GM18858 (cell line): ENCODE measurements around the gene AP2S1.
A peak's percentile ranks its signal among the peaks of the same experiment; 100 is the strongest.
"Not testable (repeated sequence)": the region's sequence is repeated elsewhere in the genome, so short reads cannot be mapped to it uniquely, and the experiment has no call there.

Experiments
- ATAC-seq: cut with Tn5 transposase; IDR thresholded peaks from one replicate; pipeline ENCODE4 v1.9.1; 2021; ENCODE audit not compliant: unreplicated experiment

The AP2S1 gene

GRCh38 chr19:46868025-46868802, 17.6 kb upstream of the AP2S1 start:
- no peak for ATAC-seq

- no peak for ATAC-seq
Observed at GRCh38 chr19:46867170-46867569, 16.5 kb upstream of the AP2S1 start.

- no peak for ATAC-seq
Observed at GRCh38 chr19:46866407-46867136, 15.9 kb upstream of the AP2S1 start.

DNA sequence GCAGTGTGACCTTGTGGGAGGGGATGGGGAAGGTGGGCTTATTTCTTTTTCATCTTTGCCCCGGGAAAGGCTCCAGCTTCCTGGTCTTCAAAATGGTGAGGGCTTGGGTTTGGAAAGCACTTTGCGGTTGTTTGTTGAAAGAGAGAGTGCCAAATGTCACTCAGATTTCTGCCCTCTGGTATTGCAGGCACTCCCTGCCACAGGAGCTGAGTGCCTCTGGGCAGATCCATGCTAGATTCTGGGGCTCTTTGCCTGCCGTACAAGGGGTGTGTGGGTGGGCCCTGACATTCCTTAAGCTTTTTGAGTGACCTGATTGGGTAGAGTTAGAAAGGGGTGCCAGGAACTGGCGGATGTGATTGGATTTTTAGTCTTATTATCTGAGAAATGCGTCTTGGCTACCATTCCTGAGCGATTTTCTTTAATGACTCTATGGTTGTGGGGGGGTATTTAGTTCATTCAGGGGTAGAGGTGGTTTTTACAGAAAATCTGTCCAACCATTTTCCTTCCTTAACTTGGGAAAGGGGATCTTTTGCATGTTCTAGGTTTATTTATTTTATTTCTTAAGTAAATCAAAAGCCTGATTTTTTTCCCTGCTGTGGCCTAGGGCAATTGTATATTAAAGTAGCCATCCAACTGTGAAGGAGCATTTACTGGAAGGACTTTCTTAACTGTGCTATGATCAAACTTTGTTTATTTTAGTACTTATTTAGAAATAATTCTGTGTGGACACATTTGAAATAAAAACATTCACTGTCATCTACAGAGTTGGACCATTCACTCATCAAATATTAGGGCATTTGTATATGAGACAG, 13.4 kb upstream of the AP2S1 start:
- ATAC-seq = no peak

DNA sequence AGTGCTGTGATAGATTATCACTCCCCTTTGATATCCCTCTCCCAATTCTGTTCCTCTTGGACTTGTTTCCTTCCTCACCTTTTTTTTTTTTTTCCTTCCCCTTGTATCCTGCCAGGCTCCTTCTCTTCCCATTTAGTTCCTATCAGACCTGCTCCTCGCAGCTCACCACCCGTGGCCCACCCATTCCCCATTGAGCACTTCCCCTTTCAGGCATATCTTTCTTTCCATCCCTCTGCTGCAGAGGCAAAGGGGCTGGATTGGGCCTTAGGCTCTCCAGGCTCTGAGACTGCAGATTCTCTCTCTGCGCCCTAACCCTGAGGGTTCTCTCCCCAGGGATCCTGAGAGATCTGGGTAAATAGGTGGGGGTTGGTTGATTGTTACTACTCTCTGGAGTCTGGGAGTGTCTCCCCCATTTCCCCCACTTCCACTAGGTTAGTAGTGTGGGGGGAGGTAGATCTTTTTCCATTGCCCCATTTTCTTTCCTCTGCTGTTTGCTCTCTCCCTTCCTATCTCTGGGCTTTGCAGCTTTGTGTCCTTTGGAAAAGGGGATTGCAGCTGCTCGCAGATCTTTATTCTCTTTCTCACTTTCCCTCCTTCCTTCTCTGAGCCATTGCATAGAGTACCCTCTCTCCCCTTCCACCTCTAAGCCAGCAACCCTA, 12.5 kb upstream of the AP2S1 start:
- no peak for ATAC-seq

DNA sequence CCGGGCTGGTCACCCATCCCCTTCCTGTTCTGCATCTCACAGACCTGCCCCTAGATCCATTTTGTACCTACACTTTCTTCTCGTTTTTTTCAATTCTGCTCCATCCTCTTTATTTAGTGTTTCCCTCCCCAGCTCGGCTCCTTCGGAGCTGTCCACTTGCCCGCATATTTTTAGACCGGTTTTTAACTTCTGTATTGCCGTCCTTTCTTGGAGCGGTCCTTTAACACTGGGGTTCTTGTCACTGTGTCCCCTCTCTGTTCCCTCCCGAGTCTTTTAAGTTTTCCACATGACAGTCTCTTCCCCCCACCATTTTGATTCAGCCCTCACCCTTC, 11.8 kb upstream of the AP2S1 start:
- no peak for ATAC-seq

GRCh38 chr19:46861691-46862502, 11.3 kb upstream of the AP2S1 start:
- ATAC-seq = no peak

- no peak for ATAC-seq
Observed at GRCh38 chr19:46860846-46861690, 10.4 kb upstream of the AP2S1 start, which contains the start of gene ARHGAP35. TSS of gene ARHGAP35 (plus strand) at chr19:46860997. CDS start at chr19:46918676, 57,679 bp downstream.

GRCh38 chr19:46860125-46860845, 9.6 kb upstream of the AP2S1 start:
- ATAC-seq = peak; percentile 41

- no peak for ATAC-seq
Observed at GRCh38 chr19:46859637-46860124, 9.0 kb upstream of the AP2S1 start.

DNA sequence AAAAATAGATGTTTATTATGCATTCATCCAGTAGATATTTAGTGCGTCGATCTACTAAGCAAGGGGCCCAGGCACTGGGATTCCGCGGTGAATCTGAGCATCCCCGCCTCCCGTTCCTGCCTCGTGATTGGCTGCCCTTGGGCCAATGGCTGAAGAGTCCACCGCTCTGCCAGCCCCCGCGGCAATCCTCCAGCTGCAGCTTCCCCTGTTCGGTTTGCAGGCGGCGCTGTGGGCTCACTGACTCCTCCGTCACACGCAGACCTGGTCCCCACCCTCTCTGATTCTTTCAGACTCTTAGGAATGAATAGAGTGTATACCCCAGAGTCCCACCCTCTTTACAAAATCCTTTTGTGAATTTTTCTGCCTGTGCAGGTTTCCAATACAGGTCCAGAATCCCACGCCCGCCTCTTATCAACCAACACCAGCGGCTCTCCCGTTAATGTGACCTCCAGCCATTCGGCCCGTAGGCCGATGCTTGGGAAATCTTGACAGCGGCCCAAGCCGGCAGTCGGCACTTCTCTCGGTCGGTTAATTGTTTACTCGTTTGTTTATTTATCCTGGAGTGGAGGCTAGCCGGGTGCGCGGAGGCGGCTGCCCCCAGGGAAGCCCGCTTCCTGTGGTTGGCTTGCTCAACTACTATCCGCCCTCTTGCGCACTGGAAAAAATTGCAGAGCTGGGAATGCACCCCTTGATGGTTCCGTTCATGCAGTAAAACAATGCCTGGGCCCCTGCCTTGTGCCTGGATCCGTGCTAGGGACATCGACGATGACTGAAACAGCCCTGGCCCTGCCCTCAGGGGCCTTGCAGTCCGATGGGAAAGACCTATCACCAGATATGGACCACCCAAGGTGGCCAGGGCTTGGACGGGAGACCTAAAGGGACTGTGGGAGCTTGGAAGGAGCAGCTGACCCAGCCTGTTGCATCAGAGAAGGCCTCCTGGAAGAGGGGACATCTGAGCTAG, 5.7 kb upstream of the AP2S1 start:
- peak; percentile 27 for ATAC-seq

- not testable (repeated sequence) for ATAC-seq
Observed at GRCh38 chr19:46854698-46855097, 4.1 kb upstream of the AP2S1 start.

GRCh38 chr19:46852830-46853229, 2.2 kb upstream of the AP2S1 start:
- no peak for ATAC-seq

GRCh38 chr19:46849610-46850009, 1.0 kb downstream of the AP2S1 start:
- no peak for ATAC-seq

- ATAC-seq = no peak
Observed at GRCh38 chr19:46848389-46848788, 2.3 kb downstream of the AP2S1 start.

DNA sequence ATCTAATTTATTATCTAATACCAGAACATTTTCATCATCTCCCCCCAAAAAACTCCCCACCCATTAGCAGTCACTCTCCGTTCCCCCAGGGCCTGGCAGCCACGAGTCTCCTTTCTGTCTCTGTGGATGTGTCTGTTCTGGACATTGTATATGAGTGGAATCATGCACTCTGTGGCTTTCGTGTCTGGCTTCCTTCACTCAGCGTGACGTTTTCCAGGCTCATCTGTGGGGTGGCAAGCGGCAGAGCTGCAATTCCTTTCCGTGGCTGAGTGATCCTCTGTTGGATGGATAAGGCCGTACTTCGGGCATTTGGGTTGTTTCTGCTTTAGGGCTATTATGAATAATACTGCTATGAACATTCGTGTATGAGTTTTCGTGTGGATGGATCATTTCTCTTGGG, 3.1 kb downstream of the AP2S1 start:
- no peak for ATAC-seq

GRCh38 chr19:46845959-46846459, 4.6 kb downstream of the AP2S1 start:
- no peak for ATAC-seq
